HG03442 (cell line): ENCODE data around the gene LTA.

Experiments used
- ATAC-seq: cut with Tn5 transposase; IDR thresholded peaks from one replicate; pipeline ENCODE4 v1.9.1; 2021; ENCODE audit warnings: mild to moderate bottlenecking, moderate library complexity; ENCODE audit not compliant: unreplicated experiment

LTA gene, protein sequence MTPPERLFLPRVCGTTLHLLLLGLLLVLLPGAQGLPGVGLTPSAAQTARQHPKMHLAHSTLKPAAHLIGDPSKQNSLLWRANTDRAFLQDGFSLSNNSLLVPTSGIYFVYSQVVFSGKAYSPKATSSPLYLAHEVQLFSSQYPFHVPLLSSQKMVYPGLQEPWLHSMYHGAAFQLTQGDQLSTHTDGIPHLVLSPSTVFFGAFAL

DNA sequence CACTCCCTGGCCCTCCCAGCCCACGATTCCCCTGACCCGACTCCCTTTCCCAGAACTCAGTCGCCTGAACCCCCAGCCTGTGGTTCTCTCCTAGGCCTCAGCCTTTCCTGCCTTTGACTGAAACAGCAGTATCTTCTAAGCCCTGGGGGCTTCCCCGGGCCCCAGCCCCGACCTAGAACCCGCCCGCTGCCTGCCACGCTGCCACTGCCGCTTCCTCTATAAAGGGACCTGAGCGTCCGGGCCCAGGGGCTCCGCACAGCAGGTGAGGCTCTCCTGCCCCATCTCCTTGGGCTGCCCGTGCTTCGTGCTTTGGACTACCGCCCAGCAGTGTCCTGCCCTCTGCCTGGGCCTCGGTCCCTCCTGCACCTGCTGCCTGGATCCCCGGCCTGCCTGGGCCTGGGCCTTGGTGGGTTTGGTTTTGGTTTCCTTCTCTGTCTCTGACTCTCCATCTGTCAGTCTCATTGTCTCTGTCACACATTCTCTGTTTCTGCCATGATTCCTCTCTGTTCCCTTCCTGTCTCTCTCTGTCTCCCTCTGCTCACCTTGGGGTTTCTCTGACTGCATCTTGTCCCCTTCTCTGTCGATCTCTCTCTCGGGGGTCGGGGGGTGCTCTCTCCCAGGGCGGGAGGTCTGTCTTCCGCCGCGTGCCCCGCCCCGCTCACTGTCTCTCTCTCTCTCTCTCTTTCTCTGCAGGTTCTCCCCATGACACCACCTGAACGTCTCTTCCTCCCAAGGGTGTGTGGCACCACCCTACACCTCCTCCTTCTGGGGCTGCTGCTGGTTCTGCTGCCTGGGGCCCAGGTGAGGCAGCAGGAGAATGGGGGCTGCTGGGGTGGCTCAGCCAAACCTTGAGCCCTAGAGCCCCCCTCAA lies at the start of gene LTA:
TSS of gene LTA (plus strand) at position 249 of the 871 bp plus-strand sequence. CDS start at position 703, 454 bp downstream.
- ATAC-seq = no peak

DNA sequence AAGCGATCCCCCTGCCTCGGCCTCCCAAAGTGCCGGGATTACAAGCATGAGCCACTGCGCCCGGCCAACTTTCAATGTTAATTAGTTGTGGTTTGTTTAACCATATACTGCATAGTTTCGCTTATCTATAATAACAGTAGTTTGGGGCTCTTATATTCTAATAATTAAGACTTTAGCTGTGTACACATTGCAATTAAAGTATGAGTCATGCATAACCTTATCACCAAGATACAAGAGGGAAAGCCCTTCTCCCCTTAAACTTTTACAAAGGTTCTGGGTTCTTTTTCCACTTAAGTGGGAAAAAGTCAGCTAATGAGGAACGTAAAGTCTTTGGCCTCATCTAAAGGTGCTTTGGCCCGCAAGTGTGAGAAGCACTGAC lies 46.5 kb upstream of the LTA start:
- ATAC-seq = no peak

DNA sequence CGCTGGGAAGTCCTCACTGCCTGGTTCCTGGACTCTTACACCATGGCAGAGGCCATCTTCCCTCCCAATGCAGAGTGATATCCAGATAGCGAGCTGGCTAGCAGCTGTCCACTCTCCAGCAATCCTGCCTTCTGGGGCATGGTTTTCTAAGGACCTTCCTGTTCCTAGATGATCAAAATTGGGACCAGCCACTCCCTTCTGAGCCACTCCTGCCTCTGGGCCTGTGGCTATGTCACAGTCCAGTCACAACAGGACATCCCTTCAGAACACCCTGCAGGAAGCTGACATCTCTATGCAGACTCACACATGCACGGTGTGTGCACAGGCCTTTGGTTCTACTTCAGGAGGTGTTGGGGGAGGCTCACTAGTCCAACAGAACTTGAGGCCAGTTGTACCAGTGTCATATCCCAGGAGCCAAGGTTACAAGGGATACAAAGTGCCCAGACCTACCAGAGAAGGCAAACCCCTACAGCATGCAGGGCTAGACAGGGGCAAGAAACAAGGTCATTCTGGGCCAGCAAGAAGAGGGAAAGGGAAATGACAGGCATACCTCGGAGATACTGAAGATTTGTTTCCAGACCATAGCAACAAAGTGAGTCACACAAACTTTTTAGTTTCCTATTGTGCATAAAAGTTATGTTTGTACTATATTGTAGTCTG lies 46.0 kb upstream of the LTA start:
- ATAC-seq = no peak

DNA sequence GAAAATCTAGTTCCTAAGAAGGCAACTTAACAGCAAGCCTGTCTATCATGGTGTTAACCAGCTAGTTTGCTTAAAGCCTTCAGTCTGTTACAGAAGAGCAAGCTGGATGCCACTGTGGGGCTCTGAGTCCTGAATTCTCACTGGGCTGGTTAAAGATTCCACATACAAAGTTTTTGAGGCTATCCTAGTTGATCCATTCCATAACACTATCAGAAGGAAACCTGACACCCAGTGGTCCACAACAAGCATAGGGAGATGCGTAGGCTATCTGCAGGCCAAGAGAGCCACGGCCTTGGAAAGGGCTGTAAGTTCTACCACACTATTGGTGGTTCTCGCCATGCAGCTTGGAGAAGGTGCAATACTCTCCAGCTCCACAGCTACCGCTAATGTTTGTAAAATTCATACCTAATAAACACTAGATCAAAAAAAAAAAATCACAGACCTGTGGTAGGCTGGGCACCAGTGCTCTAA lies 43.7 kb upstream of the LTA start:
- no peak for ATAC-seq

DNA sequence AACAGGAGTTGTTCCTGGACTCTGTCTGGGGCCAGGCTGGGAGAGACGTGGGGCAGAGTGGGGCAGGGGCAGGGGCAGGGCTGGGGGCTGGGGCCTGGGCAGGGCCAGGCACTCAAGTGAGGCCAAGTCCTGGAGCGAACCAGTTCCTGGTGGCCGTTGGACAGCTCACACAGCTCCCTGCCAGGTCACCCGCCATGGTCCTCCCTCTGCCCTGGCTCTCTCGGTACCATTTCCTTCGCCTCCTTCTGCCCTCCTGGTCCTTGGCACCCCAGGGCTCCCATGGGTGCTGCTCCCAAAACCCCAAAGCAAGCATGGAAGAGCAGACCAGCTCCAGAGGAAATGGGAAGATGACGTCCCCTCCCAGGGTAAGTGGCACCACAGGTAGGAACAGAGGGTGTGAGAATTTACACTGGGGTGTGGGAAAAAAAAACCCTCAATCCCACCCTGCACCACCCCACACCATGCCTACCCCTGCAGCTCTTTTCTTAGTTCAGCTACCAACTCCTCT lies 43.2 kb upstream of the LTA start, which contains the start of gene MCCD1:
TSS of gene MCCD1 (plus strand) at position 142 of the 508 bp plus-strand sequence. CDS start at position 195, 53 bp downstream.
- ATAC-seq = no peak

DNA sequence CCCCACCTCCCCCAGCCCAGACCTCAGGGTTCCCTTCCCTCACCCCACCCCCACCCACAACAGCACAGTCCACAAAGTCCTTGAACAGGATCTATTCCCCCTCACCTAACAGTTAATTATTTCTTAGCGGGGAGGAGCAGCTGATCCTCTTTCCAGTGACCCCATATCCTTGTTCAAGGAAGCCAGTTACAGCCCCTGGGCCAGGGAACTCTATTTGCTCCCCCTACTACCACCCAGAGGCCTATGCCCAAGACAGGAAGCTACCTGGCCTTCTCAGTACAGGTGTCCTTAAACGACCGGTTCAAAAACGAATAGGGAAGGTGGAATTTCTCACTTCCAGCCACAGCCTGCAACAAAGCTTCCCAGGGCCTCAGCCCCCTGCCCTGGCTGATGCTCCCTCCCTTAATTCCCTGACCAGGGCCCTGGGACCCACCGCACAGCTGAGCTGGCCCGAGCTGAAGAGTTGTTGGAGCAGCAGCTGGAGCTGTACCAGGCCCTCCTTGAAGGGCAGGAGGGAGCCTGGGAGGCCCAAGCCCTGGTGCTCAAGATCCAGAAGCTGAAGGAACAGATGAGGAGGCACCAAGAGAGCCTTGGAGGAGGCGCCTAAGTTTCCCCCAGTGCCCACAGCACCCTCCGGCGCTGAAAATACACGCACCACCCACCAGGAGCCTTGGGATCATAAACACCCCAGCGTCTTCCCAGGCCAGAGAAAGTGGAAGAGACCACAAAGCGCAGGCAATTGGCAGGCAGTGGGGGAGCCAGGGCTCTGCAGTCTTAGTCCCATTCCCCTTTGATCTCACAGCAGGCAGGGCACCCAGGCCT lies 42.5 kb upstream of the LTA start:
- ATAC-seq = no peak

DNA sequence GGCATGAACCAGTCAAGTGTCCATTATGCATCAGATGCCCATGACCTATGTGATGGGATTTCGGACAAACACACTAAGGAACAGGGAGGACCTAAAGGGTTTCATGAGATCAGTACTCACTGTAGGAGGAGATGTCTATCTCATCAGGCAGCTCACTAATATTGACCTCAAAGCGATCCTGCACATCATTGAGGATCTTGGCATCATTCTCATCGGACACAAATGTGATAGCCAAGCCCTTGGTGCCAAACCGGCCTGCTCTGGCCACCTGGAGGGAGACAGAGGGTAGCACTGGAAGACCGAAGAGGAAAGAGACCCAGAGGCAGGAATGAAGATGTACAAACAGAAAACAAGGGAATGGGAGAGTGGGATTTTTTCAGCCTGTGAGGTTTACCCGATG lies 41.4 kb upstream of the LTA start:
- ATAC-seq = no peak

DNA sequence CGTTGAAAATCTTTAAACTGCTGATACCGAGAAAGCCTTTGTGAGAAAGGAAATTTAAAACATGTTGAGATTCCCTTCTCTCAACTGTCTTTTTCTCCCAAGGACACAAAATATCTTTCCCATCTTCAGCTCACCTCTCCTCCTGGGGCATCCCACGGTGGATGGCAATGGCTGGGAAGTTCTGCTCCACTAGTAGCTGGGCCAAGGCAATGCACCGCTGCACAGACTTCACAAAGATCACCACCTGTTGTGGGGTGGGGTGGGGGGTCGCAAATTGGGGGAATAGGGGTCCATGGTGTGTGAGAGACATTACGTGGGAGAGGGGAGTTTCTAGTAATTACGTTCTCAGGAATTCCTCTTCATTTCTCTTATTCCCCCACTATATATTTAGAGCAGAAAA lies 40.9 kb upstream of the LTA start:
- ATAC-seq = no peak

DNA sequence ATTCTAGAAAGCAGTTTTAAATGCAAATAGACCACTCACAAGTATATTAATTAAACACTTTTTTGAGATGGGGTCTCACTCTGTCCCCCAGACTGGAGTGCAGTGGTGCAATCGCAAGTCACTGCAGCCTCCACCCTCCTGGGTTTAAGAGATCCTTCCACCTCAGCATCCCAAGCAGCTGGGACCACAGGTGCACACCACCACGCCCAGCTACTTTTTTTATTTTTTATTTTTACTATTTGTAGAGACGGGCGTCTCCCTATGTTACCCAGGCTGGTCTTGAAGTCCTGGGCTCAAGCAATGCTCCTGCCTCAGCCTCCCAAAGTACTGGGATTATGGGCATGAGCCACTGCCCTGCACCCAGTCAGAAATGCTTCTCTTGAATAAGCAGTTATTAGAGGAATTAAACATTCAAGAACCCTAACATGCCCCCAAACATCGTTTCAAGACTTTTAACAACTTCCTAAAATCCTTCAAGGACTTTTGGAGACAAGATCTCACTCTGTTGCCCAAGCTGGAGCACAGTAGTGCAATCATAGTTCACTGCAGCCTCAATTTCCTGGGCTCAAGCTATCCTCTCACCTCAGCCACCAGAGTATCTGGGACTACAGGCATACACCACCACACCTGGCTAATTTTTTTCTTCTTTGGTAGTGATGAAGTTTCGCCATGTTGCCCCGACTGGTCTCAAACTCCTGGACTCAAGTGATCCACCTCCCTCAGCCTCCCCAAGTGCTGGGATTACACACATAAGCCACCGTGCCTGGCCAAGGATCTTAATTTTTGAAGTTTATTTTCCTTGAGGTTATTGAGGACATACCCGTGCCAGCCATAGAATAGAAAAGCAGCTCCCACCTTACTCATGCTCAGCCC lies 40.1 kb upstream of the LTA start:
- no peak for ATAC-seq

DNA sequence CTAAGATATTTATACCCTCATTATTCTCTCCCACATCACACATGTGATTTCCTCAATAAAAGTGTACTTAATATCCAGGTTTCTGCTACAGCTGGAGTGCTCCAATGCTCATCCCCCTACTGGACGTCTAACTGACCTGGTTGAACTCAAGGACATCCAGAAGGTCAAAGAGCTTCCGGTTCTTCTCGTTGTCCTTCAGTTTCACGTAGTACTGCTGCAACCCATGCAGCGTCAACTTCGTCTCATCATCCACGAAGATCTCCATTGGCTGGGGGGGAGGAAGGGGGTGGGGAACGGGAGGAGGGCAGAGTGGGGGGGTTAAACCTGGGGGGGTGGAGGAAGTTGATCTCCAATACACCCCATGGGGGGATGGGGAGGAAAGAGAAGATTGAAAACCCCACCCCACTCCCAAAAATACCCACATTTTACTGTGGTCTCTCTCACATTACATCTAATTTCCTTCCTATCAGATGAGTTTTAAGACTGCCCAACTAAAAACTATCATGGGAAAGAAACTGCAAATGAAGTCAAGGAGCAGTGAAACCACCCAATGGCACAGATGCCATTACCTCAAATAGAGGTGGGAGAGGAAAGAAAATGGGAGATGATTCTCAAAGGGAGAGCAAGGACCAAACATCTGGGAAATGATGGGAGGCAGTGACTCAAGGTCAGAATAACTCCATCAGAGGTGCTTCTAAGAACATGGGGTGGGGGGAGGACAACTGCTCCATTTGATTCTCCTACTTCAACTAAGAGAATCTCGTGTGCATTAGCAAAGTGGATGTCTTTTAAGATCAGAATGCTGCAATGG lies 39.2 kb upstream of the LTA start:
- ATAC-seq = no peak

DNA sequence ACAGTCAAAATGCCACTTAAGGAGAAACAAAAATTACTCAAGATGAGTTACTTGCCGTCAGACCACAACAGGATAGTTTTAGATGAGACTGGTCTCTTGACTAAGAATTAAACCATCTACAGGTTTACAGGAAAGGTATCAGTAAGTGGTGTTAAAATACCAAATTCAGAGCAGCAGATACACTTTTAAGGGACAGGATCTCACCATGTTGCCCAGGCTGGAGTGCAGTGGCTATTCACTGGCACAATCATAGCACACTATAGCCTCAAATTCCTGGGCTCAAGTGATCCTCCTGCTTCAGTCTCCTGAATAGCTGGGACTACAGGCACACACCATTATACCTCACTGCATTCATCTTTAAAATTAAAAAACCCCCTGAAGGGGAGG lies 38.6 kb upstream of the LTA start:
- no peak for ATAC-seq

DNA sequence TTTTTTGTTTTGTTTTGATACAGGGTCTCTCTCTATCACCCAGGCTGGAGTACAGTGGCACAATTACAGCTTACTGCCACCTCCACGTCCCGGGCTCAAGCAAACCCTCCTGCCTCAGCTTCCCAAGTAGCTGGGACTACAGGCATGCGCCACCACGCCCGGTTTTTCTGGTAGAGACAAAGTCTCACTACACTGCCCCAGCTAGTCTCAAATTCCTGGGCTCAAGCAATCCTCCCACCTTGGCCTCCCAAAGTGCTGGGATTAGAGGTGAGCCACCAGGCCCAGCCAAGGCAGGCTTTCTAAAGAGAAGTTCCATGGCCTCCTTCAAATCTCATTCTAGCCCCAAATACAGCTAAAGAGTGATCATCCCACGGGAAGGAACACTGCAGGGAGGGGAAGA lies 38.1 kb upstream of the LTA start:
- no peak for ATAC-seq

DNA sequence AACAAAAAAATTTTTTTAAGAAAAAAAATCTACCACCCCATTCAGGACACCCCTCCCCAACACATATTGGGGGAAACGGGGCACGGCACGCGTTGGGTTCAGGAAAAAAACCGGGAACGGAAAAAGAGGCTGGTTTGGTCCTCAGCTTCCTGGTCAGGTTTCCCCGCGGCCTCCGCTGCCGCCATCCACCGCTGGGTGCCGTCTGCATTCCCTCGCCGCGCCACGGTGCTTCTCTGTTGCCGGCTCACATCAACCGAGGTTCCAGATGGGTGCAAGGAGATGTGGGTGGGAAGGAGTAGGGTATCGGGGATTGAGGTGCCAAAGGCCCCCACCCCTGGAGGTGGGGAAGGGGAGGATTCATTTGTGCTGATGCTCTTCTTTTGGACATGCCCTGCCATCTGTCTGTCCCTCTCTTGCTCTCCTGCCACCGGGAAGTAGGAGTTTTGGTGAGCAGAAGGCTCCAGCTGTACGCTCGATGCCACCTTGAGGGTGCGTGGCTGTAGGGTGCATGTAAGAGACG lies 37.5 kb upstream of the LTA start:
- no peak for ATAC-seq

DNA sequence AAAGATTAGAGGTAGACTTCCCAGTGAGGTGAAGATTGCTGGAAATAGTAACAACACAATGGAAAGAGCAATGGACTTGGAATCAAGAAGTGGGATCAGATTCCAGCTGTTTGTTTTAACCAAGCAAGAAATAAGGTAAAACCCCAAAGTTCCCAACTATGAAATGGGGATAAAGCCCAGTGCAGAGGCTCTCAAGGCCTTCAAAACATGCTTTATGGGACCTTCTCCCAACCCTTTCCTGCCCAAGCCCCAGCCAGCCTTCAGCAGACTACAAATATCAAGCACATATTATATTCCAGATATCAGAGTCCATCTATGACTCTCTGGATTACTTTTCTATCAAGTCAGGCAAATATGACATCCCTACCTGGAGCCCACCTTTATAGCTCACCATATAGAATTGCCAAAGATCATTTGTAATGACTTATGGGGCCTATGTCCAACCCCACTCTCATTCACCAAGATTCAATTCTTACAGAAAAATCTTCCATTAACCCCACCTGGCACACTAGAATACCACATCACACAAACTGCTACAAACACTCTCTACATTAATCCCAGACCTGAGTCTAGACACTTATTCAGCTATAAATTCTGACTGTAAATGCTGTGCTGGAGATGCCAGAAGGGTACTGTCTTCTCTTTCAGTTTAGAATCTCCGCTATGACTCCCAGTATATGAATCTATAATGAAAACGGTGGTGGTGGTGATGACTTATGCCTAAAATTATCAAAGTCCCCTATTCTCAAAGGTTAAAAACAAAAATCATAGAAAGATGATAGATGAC lies 36.4 kb upstream of the LTA start:
- no peak for ATAC-seq

DNA sequence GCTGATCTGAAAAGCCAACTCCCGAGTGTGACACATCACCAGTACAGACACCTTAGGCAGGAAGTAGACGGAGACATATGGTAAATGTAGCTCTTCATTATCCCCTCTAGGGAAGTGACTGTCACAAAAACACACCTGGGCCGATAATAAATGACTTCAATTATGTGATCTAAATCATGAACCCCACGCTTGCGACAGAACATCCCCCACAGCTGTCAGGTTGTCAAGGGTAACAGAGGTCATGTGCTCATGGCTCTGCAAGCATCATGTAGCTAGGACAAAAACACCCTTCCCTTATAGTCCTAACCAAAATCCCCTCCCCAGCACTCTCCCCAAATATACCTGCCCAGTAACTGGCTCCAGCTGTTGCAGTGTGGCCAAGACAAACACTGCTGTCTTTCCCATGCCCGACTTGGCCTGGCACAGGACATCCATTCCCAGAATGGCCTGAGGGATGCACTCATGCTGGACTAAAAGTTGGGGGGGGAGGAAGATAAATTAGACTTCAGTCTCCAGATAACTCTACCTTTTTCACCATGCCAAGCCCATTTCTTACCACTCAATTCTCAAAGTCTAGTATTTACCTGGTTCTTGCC lies 33.2 kb upstream of the LTA start:
- ATAC-seq = no peak

DNA sequence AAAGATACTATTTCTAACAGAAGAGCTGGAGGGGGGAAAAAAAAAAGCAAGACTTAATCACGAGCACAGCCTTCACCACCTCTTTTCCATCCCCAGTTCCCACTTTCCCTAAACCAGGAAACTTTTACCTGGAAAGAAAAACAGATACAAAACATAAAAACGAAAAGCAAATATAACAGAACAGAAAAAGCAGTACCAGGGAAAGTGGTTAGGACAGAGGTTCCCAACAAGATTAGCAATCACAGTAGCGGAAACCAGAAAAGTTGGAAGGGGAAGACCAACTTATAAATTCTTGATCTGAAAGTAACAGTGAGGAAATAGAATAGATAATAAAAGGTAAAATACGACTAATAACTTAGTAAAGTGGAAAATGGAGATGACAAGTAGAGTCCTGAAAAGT lies 31.4 kb upstream of the LTA start:
- ATAC-seq = no peak

DNA sequence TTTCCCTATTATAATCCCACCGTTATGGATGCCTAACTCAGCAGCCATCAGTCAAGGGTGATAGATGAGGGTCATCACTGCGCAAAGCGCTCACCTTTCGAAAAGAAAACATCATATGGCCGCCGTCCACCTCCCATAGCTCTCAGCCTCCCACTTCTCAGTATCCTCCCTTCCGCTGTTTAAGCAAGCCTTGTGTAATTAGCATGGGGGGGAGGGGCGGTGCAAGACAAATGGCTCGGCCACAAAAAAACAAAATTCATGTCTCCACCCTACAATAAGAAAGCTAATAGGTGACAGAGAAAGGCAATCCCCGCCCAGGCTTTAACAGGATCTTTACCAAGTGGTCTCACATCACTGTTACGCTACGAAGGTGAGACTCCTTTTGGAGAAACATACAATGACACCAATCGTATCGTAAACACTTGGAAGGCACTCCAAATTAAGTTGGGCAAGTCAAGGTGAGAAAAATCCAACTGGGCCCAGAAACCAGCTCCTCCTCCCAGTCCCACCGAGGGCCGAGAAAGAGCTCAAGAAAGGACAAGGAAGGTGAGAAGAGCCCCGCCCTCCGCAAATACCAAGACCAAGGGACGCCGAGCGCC lies 30.9 kb upstream of the LTA start:
- no peak for ATAC-seq
